Fibroblast of villous mesenchyme (primary cell): ENCODE measurements around the gene S100A10. TPM values are rescaled to one million over a fixed set of nuclear protein-coding genes. Genes with fewer than 3 reads are reported as not detected.

Experiments used
- DNase-seq: peaks from one replicate; pipeline ENCODE4 v3.0.0-alpha.2; 2010; ENCODE audit warnings: low read depth
- H3K4me3 ChIP-seq: 2 replicates; pipeline ENCODE4 v1.5.1; 2011; ENCODE audit warnings: low read depth, mild to moderate bottlenecking, low read length
- CTCF ChIP-seq: IDR thresholded peaks from 2 replicates; pipeline ENCODE4 v1.5.1; 2012; ENCODE audit warnings: low read depth, mild to moderate bottlenecking, low read length; ENCODE audit not compliant: insufficient read depth
- total RNA-seq: library from RNA; depleted of rRNA; stranded (reverse); fragments of >200 nt; gene quantifications from 2 replicates; pipeline ENCODE4 v1.2.3, GENCODE V29; 2012

S100A10 gene
- total RNA-seq, 1 donor = 70.0 TPM

- no peak for TF ChIP-seq CTCF
- no peak for DNase-seq
- H3K4me3 ChIP-seq = no peak overlapping the region
Observed at GRCh38 chr1:151940541-151940940, 53.1 kb downstream of the S100A10 start.

- no peak for DNase-seq
- TF ChIP-seq CTCF = no peak
- no peak overlapping the region for H3K4me3 ChIP-seq
Observed at GRCh38 chr1:151939779-151940178, 53.9 kb downstream of the S100A10 start.

GRCh38 chr1:151939141-151939540 is 54.5 kb downstream of the S100A10 start:
- DNase-seq = no peak
- no peak overlapping the region for H3K4me3 ChIP-seq
- TF ChIP-seq CTCF = no peak

GRCh38 chr1:151936653-151937052 is 57.0 kb downstream of the S100A10 start:
- no peak overlapping the region for H3K4me3 ChIP-seq
- DNase-seq = no peak
- TF ChIP-seq CTCF = no peak

GRCh38 chr1:151935894-151936602 is 57.6 kb downstream of the S100A10 start:
- no peak for TF ChIP-seq CTCF
- peak; percentile 42 for DNase-seq
- no peak overlapping the region for H3K4me3 ChIP-seq

- TF ChIP-seq CTCF = no peak
- DNase-seq = peak; percentile 23
- no peak overlapping the region for H3K4me3 ChIP-seq
Observed at GRCh38 chr1:151935154-151935553, 58.5 kb downstream of the S100A10 start.

GRCh38 chr1:151934048-151934493 is 59.6 kb downstream of the S100A10 start:
- H3K4me3 ChIP-seq = no peak overlapping the region
- TF ChIP-seq CTCF = peak; percentile 91
- DNase-seq = peak; percentile 66
